Kidney epithelial cell (primary cell): ENCODE measurements around the gene HOXA10. TPM values are rescaled to one million over a fixed set of nuclear protein-coding genes. Genes with fewer than 3 reads are reported as not detected.

Source experiments
- DNase-seq: peaks from one replicate; pipeline ENCODE4 v3.0.0-alpha.2; 2010; ENCODE audit warnings: low read depth
- H3K27me3 ChIP-seq: 2 replicates; pipeline ENCODE4 v1.6.0; 2011; ENCODE audit warnings: low read length; ENCODE audit not compliant: control insufficient read depth, insufficient read depth
- H3K36me3 ChIP-seq: 2 replicates; pipeline ENCODE4 v1.5.1; 2011; ENCODE audit warnings: low read length; ENCODE audit not compliant: control insufficient read depth, insufficient read depth
- H3K4me3 ChIP-seq: 2 replicates; pipeline ENCODE4 v1.5.1; 2011; ENCODE audit warnings: low read depth, mild to moderate bottlenecking, control low read depth, low read length
- total RNA-seq: library from RNA; depleted of rRNA; stranded (reverse); fragments of >200 nt; gene quantifications from 2 replicates; pipeline ENCODE4 v1.2.3, GENCODE V29; 2015
- TF ChIP-seq, protein P1 (sequence below): IDR thresholded peaks from 2 replicates; pipeline ENCODE4 v1.5.1; 2011; ENCODE audit warnings: mild to moderate bottlenecking, moderate library complexity, low read length, control low read depth, inconsistent platforms; ENCODE audit not compliant: insufficient read depth, poor library complexity, severe bottlenecking

Gene HOXA10
- total RNA-seq, 1 donor from 2014 or later = 29.1 TPM

DNA sequence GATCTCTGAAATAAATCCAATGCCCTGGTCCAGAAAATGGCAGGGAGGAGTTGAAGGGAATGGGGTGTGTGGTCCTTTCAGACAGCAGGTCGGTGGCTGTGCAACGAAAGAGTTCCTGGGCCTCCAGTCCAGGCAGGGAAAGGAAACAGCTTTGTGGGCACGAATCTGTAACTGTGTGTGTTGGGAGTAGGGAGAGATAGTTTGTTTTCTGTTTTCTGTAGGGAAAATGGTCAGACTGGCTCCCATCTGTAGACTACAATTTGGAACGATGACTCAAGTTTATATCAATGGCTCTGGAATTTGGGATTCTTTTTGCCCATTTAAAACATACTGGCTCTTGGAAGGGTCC, 6.2 kb downstream of the HOXA10 start:
- peaks cover 6% of the 10 kb centered on the region for H3K36me3 ChIP-seq
- TF ChIP-seq, protein P1, sequence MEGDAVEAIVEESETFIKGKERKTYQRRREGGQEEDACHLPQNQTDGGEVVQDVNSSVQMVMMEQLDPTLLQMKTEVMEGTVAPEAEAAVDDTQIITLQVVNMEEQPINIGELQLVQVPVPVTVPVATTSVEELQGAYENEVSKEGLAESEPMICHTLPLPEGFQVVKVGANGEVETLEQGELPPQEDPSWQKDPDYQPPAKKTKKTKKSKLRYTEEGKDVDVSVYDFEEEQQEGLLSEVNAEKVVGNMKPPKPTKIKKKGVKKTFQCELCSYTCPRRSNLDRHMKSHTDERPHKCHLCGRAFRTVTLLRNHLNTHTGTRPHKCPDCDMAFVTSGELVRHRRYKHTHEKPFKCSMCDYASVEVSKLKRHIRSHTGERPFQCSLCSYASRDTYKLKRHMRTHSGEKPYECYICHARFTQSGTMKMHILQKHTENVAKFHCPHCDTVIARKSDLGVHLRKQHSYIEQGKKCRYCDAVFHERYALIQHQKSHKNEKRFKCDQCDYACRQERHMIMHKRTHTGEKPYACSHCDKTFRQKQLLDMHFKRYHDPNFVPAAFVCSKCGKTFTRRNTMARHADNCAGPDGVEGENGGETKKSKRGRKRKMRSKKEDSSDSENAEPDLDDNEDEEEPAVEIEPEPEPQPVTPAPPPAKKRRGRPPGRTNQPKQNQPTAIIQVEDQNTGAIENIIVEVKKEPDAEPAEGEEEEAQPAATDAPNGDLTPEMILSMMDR = no peak
- H3K4me3 ChIP-seq = peak overlapping the region; percentile 72
- DNase-seq = no peak
- no peaks in the 10 kb centered on the region for H3K27me3 ChIP-seq

DNA sequence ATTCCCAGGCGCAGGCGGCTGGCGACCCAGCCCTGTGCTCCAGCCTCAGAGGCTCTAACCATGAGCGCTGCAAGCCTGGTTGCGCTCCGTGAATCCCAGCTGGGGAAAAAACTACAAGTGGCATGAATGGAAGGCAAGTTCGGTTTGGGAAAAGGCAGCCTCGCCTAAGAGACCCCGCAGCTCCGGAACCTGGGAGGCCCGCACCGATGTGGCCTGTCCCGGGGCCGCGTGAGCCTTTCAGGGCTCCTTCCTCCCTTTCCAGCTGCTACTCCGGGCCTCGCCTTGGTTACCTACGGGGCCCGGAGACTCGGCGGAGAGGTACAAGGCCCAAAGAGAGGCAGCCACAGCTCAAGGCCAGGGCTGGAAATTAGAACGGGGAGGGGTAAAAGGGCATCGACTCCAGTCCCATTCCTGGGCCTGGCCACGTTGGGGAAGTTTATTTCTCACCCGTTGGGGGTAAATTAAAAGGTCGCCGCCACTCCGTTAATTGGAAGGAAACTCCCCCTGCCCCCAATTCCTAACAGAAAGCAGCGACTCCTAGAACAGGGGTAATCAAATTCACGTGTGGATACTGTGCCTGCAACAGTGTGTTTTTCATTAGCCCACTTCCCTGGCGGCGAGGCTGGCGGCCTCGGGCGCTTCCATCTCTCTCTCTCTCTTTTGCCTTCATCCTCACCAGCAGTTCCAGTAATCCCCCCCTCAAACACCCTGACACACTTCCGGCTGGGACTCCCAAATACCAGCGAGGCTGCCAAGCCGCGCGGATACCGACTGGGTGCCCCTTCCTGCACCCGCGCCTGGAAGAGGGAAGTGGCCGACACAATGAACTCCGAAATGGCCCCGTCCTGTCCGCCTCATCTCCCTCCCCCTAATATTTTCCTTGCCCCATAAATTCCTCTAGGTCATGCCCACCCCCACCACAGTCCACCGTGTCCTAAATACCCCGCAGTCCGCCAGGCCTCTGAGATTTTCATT, 7.3 kb downstream of the HOXA10 start:
- no peaks in the 10 kb centered on the region for H3K27me3 ChIP-seq
- TF ChIP-seq, protein P1 = no peak
- H3K4me3 ChIP-seq = peak overlapping the region; percentile 72
- DNase-seq = no peak
- peaks cover 6% of the 10 kb centered on the region for H3K36me3 ChIP-seq

DNA sequence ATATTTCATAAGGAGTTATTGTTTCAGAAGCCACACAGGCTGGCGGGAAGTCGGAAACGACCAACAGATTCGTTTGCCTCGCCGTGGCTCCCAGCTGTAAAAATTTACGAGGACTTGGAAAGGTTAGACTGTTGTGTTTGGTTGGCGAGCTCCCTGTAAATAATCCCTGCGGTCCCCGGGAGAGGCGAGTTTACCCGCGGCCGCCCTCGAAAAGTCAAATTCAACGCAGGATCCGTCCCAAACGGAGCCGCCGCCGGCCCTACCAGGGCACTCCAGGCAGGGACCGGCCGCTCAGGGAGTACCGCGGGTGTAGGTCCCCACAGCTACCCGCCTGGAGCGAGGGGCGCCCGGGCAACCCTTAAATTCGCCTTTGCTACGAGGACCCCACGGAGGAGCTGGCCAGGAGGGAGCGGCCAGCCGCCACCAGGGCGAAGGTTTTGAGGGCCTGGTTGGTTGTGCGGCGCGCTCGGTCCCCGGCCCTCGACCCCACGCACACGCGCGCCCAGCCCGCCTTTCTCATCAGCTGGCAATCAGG, 8.1 kb downstream of the HOXA10 start:
- Histone ChIP-seq H3K27me3 (no peaks in the 10 kb centered on the region), H3K4me3 (peak overlapping the region; percentile 72)

DNA sequence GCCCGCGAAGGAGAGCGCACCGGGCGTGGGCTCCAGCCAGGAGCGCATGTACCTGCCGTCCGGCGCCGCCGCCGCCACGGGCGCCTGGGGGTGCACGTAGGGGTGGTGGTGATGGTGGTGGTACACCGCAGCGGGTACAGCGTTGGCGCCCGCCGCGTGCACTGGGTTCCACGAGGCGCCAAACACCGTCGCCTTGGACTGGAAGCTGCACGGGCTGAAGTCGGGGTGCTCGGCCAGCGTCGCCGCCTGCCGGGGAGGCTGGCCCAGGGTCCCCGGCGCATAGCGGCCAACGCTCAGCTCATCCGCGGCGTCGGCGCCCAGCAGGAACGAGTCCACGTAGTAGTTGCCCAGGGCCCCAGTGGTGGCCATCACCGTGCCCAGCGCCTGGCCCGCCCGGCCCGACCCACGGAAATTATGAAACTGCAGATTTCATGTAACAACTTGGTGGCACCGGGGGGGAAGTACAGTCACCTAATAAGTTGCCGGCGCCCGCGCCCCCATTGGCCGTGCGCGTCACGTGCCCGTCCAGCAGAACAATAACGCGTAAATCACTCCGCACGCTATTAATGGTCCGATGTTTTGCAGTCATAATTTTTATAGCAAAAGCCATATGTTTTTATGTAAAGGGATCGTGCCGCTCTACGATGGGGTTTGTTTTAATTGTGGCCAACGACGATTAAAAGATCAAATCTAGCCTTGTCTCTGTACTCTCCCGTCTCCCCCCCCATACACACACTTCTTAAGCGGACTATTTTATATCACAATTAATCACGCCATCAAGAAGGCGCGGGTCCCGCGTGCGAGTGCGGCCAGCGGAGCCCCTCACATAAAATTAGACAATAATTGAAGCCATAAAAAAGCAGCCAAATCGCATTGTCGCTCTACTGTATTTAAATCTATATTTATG, 8.8 kb downstream of the HOXA10 start, which contains the start of gene HOXA9:
Gene HOXA9 (minus strand): TSS at position 449 of the 907 bp plus-strand sequence. CDS start 80 bp downstream, at position 369.
- H3K27me3 ChIP-seq = no peaks in the 10 kb centered on the region

More for the DNA sequence above, 8.1 kb downstream of the HOXA10 start:
- peaks cover 6% of the 10 kb centered on the region for H3K36me3 ChIP-seq
- DNase-seq = no peak
- TF ChIP-seq, protein P1 = no peak

More for the DNA sequence above, 8.8 kb downstream of the HOXA10 start, which contains the start of gene HOXA9:
- TF ChIP-seq, protein P1 = no peak
- DNase-seq = no peak
- H3K36me3 ChIP-seq = peaks cover 6% of the 10 kb centered on the region
- H3K4me3 ChIP-seq = peak within 1 kb of the TSS; percentile 72
